ENCODE data around the gene GSTA5.

DNA sequence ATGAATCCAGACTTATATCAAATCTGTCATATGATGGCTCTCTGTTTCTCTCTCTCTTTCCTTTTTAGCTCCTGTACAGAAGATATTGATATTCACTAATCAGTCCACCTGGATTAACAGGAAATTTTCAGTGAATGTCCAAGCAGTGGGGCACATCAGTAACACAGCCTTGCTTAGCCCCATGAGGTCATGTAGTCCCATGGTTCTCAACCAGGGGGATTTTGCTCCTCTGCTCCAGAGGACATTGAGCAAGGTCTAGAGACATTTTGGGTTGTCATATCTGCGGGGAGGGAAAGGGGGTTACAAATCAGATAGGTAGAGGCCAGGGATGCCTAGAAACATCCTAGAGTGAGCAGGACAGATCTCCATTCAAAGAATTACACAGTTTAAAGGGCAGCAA lies 37.8 kb downstream of the GSTA5 start:
- TF ChIP-seq CTCF (IDR thresholded peaks at IDR 0.05) (no peak), POLR2A (IDR thresholded peaks at IDR 0.05) (no peak), POLR2AphosphoS5 (IDR thresholded peaks at IDR 0.05) (no peak), EP300 (IDR thresholded peaks at IDR 0.05) (no peak)

Data from gastroesophageal sphincter (tissue), 3 donors.